GM12878 (cell line): ENCODE results near the gene CHST8. TPM values are rescaled to one million over a fixed set of nuclear protein-coding genes. Genes with fewer than 3 reads are reported as not detected.

Experiments used
- ATAC-seq: fragments of 200-7000 bp; cut with Tn5 transposase; 3 replicates; pipeline ENCODE4 v1.9.1; 2020; ENCODE audit warnings: mild to moderate bottlenecking, moderate library complexity
- BruUV-seq: library from RNA; stranded (reverse); fragments of 400-500 nt; replicated peaks from 2 replicates; lab custom pipeline; 2021; lab: Mats Ljungman, UMichigan
- CTCF ChIA-PET: fragments of 300-600 bp; sonication (Branson Sonifier 250); formaldehyde crosslinking; extraction: SDS; loops from one replicate; lab custom pipeline; 2021; ENCODE audit warnings: inconsistent platforms; lab: Yijun Ruan, JAX
- POLR2A ChIA-PET: fragments of 350-600 bp; formaldehyde crosslinking; extraction: SDS; loops from one replicate; lab custom pipeline; 2021; ENCODE audit warnings: inconsistent platforms; lab: Charles Lee
- RAD21 ChIA-PET: fragments of 300-600 bp; sonication (Branson Sonifier 250); formaldehyde crosslinking; loops from one replicate; lab custom pipeline; 2023; ENCODE audit warnings: antibody characterized with exemption; ENCODE audit not compliant: unreplicated experiment; lab: Charles Lee
- SMC1A ChIA-PET: fragments of 300-600 bp; sonication (Branson Sonifier 250); formaldehyde crosslinking; loops from one replicate; lab custom pipeline; 2023; ENCODE audit not compliant: unreplicated experiment, uncharacterized antibody; lab: Charles Lee
- DNase-seq: peaks from one replicate; pipeline ENCODE4 v3.0.0-alpha.2; 2011; ENCODE audit warnings: low read depth, low spot score
- FAIRE-seq: peaks from 3 replicates; lab custom pipeline; 2011; peaks lifted over from hg19 to GRCh38; lab: Jason Lieb, UNC
- H2AFZ ChIP-seq: 2 replicates; pipeline ENCODE4 v1.6.0; 2011; ENCODE audit warnings: low read depth, low read length, control low read depth; ENCODE audit not compliant: control insufficient read depth
- H3K27ac ChIP-seq: 2 replicates; pipeline ENCODE4 v1.5.1; 2011; ENCODE audit warnings: control low read depth; ENCODE audit not compliant: control insufficient read depth, insufficient read depth
- H3K27me3 ChIP-seq, 2 experiments: replicated peaks in 1 of 2; 2 replicates each; pipeline versions ENCODE4 v1.6.0 to v1.6.1; 2011; ENCODE audit warnings: low read length in 1 of 2; ENCODE audit not compliant: control insufficient read depth in 2 of 2, insufficient read depth in 2 of 2
- H3K36me3 ChIP-seq, 2 experiments: 2 replicates each; pipeline ENCODE4 v1.5.1; 2011; ENCODE audit warnings: low read length in 1 of 2; ENCODE audit not compliant: control insufficient read depth in 2 of 2, insufficient read depth in 2 of 2
- H3K4me1 ChIP-seq: 2 replicates; pipeline ENCODE4 v1.6.1; 2011; ENCODE audit warnings: mild to moderate bottlenecking, low read length, moderate library complexity, mixed read lengths; ENCODE audit not compliant: control insufficient read depth, insufficient read depth
- H3K4me2 ChIP-seq: 2 replicates; pipeline ENCODE4 v1.6.0; 2011; ENCODE audit warnings: control low read depth; ENCODE audit not compliant: control insufficient read depth, insufficient read depth
- H3K4me3 ChIP-seq: fragments of 200-600 bp; sonication (generic); 2 replicates; pipeline ENCODE4 v1.5.1; 2016
- H3K79me2 ChIP-seq: 2 replicates; pipeline ENCODE4 v1.6.0; 2011; ENCODE audit warnings: low read length; ENCODE audit not compliant: control insufficient read depth, insufficient read depth
- H3K9ac ChIP-seq: 2 replicates; pipeline ENCODE4 v1.8.0; 2011; ENCODE audit warnings: low read length, control low read depth, mixed read lengths; ENCODE audit not compliant: control insufficient read depth, insufficient read depth
- H3K9me3 ChIP-seq: replicated peaks from 3 replicates; pipeline ENCODE4 v1.5.1; 2011; ENCODE audit warnings: mild to moderate bottlenecking, low read length; ENCODE audit not compliant: control insufficient read depth, insufficient read depth
- H4K20me1 ChIP-seq: 2 replicates; pipeline ENCODE4 v1.6.0; 2011; ENCODE audit not compliant: control insufficient read depth, insufficient read depth
- ATF7 ChIP-seq: fragments of 450-650 bp; IDR thresholded peaks from 2 replicates; pipeline ENCODE4 v1.6.1; 2016; ENCODE audit warnings: low read depth, mild to moderate bottlenecking
- CBX5 ChIP-seq: sonication (generic); IDR thresholded peaks from 2 replicates; pipeline ENCODE4 v1.6.1; 2016; ENCODE audit warnings: low read depth, moderate library complexity, mild to moderate bottlenecking, inconsistent platforms
- CHD2 ChIP-seq: IDR thresholded peaks from 2 replicates; pipeline ENCODE4 v1.6.1; 2011; ENCODE audit warnings: low read depth, low read length, improper control_type of control experiment, borderline replicate concordance
- HDGF ChIP-seq: fragments of 450-650 bp; IDR thresholded peaks from 2 replicates; pipeline ENCODE4 v1.6.1; 2016; ENCODE audit warnings: antibody characterized with exemption
- IKZF1 ChIP-seq: fragments of 450-650 bp; conservative IDR thresholded peaks from 2 replicates; pipeline ENCODE4 v1.6.1; 2017; ENCODE audit warnings: antibody characterized with exemption, mild to moderate bottlenecking
- JUND ChIP-seq: IDR thresholded peaks from 2 replicates; pipeline ENCODE4 v1.6.1; 2012; ENCODE audit warnings: low read depth, mild to moderate bottlenecking, low read length, improper control_type of control experiment, moderate library complexity
- PAX8 ChIP-seq: fragments of 450-650 bp; IDR thresholded peaks from 2 replicates; pipeline ENCODE4 v1.6.1; 2017; ENCODE audit warnings: mild to moderate bottlenecking, moderate library complexity
- PML ChIP-seq: IDR thresholded peaks from 2 replicates; pipeline ENCODE4 v1.6.1; 2012; ENCODE audit warnings: low read length, inconsistent platforms
- RFX5 ChIP-seq: IDR thresholded peaks from 2 replicates; pipeline ENCODE4 v1.6.1; 2011; ENCODE audit warnings: low read depth, low read length, improper control_type of control experiment
- SIN3A ChIP-seq: IDR thresholded peaks from 2 replicates; pipeline ENCODE4 v1.6.1; 2012; ENCODE audit warnings: low read depth, low read length, improper control_type of control experiment
- SP1 ChIP-seq: IDR thresholded peaks from one replicate; pipeline ENCODE4 v1.6.1; 2011; ENCODE audit warnings: low read depth, low read length
- SUPT20H ChIP-seq: IDR thresholded peaks from 2 replicates; pipeline ENCODE4 v1.6.1; 2011; ENCODE audit warnings: low read depth, mild to moderate bottlenecking, low read length, moderate library complexity, borderline replicate concordance; ENCODE audit not compliant: control insufficient read depth
- WGBS: methylation state at CpG from one replicate; pipeline ENCODE4 v1.1.6; 2016; ENCODE audit warnings: low lambda C conversion rate; ENCODE audit not compliant: insufficient replicate concordance, insufficient coverage; ENCODE audit errors: missing lambda C conversion rate; 5-methylcytosine and 5-hydroxymethylcytosine counted together
- in situ Hi-C: fragments of 300-500 bp; cut with MboI; formaldehyde crosslinking; loops from 9 replicates; pipeline ENCODE4 v1.14.3; 2018; ENCODE audit warnings: mixed read lengths
- intact Hi-C: fragments of 100-400 bp; cut with micrococcal nuclease; formaldehyde crosslinking; loops from one replicate; pipeline ENCODE4 v1.14.2; 2022; ENCODE audit not compliant: unreplicated experiment
- polyA plus RNA-seq, 11 experiments: library from polyadenylated mRNA; depleted of rRNA in 4 of 11; unstranded in 6 of 11; stranded (reverse) in 5 of 11; fragments of >200 nt; fragmentation: Nextera tagmentation in 4 of 11; fragmentation: Illumina TruSeq in 1 of 11; extraction: Ambion mirVana in 4 of 11; extraction: Trizol in 1 of 11; gene quantifications; 1 replicate in 1 of 11; 2 replicates in 10 of 11; pipeline versions ENCODE4 v1.2.1 to v1.2.3, GENCODE V29; 2011 to 2016; ENCODE audit warnings: inconsistent platforms in 2 of 11, missing spikeins in 2 of 11, low read depth in 1 of 11
- total RNA-seq, 4 experiments: library from RNA; depleted of rRNA in 3 of 4; stranded (reverse); fragments of >200 nt in 3 of 4; fragmentation: Illumina TruSeq in 1 of 4; extraction: Trizol in 1 of 4; gene quantifications; 2 replicates each; pipeline versions ENCODE4 v1.2.1 to v1.2.3, GENCODE V29; 2013 to 2021
- TF ChIP-seq, protein P1 (sequence below): fragments of 450-650 bp; formaldehyde crosslinking; IDR thresholded peaks from 2 replicates; pipeline ENCODE4 v1.4.0; 2020; ENCODE audit warnings: mild to moderate bottlenecking, moderate library complexity
- TF ChIP-seq, protein P2 (sequence below): fragments of 450-650 bp; formaldehyde crosslinking; IDR thresholded peaks from 2 replicates; pipeline ENCODE4 v1.5.0; 2022; ENCODE audit warnings: mild to moderate bottlenecking, missing genetic modification characterization
- TF ChIP-seq, protein P3 (sequence below): fragments of 450-650 bp; IDR thresholded peaks from 2 replicates; pipeline ENCODE4 v1.6.1; 2018; ENCODE audit warnings: mild to moderate bottlenecking, low read depth, moderate library complexity; ENCODE audit not compliant: partially characterized antibody

The CHST8 gene
- total and polyA plus RNA-seq, 10 of the 15 experiments (the other 5 are each of a cell fraction or from before 2014, with no cell fraction given) = 0.06 TPM; not detected in 9

DNA sequence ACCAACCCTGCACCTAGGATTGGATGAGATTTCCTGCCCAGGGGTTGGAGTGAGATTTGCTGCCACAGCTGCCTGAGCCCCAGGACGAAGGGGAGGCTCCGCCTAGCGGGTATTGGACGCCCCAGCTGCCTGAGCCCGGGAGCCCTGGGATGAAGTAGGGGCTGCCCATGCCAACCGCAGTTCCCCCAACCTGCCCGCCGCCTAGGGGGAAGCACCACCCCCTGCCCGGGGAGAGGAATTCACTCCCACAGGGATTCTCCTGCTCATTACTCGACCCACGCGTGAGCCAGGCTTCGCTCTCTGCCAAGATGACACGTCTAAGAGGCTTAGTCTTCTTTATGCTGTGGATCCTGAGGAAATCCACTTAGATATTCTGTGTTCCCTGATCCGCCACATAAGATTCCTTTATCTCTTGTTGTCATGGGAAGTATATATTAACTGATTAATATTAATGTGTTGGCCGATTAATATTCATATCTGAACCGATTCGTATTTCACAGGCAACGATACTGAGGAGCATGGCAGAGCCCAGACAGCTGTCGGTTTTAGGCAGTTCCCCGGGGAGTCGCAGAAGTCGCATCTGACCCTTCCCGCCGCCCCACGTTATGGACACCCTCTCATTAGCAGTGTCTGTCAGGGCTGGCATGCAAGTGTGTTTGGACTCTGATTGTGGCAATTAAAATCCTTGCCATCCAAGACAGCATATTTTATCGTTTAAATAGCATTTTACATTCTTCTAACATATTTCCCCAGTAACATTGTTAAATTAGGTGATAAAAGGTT is 130.5 kb downstream of the CHST8 start:
- DNase-seq (no peak), FAIRE-seq (no peak), ATAC-seq (no peak)
- intact Hi-C loops = no loop called here
- Histone ChIP-seq H4K20me1 (no peaks in the 10 kb centered on the region; the same call in 1 of the 2 replicates), H3K4me1 (no peaks in the 10 kb centered on the region), H3K4me2 (no peak overlapping the region), H3K9ac (no peak overlapping the region), H3K4me3 (no peak overlapping the region), H3K27me3 (no peaks in the 10 kb centered on the region), H3K9me3 (no peaks in the 10 kb centered on the region), H3K79me2 (no peaks in the 10 kb centered on the region), H3K36me3 (no peaks in the 10 kb centered on the region), H3K27ac (no peak overlapping the region), H2AFZ (no peak overlapping the region)
- whole genome bisulfite sequencing = 36% methylated on average over 27 of the region's 27 CpGs
- CTCF ChIA-PET = no interaction called here
- SMC1A ChIA-PET = no interaction called here
- no TSS peak for BruUV-seq
- in situ Hi-C loops = loop anchor here (25.0 kb wide), 1 partner anchor 515 kb away; the partner anchor contains the start of gene SLC7A10
- POLR2A ChIA-PET = no interaction called here
- RAD21 ChIA-PET = no interaction called here
- TF ChIP-seq SIN3A (no peak), IKZF1 (no peak), RFX5 (no peak), HDGF (no peak), CHD2 (no peak), ATF7 (no peak), PAX8 (no peak), SP1 (no peak), PML (no peak), SUPT20H (no peak), JUND (no peak), CBX5 (no peak)
- TF ChIP-seq, protein P1, sequence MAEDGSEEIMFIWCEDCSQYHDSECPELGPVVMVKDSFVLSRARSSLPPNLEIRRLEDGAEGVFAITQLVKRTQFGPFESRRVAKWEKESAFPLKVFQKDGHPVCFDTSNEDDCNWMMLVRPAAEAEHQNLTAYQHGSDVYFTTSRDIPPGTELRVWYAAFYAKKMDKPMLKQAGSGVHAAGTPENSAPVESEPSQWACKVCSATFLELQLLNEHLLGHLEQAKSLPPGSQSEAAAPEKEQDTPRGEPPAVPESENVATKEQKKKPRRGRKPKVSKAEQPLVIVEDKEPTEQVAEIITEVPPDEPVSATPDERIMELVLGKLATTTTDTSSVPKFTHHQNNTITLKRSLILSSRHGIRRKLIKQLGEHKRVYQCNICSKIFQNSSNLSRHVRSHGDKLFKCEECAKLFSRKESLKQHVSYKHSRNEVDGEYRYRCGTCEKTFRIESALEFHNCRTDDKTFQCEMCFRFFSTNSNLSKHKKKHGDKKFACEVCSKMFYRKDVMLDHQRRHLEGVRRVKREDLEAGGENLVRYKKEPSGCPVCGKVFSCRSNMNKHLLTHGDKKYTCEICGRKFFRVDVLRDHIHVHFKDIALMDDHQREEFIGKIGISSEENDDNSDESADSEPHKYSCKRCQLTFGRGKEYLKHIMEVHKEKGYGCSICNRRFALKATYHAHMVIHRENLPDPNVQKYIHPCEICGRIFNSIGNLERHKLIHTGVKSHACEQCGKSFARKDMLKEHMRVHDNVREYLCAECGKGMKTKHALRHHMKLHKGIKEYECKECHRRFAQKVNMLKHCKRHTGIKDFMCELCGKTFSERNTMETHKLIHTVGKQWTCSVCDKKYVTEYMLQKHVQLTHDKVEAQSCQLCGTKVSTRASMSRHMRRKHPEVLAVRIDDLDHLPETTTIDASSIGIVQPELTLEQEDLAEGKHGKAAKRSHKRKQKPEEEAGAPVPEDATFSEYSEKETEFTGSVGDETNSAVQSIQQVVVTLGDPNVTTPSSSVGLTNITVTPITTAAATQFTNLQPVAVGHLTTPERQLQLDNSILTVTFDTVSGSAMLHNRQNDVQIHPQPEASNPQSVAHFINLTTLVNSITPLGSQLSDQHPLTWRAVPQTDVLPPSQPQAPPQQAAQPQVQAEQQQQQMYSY = no peak
- TF ChIP-seq, protein P2, sequence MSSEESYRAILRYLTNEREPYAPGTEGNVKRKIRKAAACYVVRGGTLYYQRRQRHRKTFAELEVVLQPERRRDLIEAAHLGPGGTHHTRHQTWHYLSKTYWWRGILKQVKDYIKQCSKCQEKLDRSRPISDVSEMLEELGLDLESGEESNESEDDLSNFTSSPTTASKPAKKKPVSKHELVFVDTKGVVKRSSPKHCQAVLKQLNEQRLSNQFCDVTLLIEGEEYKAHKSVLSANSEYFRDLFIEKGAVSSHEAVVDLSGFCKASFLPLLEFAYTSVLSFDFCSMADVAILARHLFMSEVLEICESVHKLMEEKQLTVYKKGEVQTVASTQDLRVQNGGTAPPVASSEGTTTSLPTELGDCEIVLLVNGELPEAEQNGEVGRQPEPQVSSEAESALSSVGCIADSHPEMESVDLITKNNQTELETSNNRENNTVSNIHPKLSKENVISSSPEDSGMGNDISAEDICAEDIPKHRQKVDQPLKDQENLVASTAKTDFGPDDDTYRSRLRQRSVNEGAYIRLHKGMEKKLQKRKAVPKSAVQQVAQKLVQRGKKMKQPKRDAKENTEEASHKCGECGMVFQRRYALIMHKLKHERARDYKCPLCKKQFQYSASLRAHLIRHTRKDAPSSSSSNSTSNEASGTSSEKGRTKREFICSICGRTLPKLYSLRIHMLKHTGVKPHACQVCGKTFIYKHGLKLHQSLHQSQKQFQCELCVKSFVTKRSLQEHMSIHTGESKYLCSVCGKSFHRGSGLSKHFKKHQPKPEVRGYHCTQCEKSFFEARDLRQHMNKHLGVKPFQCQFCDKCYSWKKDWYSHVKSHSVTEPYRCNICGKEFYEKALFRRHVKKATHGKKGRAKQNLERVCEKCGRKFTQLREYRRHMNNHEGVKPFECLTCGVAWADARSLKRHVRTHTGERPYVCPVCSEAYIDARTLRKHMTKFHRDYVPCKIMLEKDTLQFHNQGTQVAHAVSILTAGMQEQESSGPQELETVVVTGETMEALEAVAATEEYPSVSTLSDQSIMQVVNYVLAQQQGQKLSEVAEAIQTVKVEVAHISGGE (CRISPR knock-in tag) = no peak
- TF ChIP-seq, protein P3, sequence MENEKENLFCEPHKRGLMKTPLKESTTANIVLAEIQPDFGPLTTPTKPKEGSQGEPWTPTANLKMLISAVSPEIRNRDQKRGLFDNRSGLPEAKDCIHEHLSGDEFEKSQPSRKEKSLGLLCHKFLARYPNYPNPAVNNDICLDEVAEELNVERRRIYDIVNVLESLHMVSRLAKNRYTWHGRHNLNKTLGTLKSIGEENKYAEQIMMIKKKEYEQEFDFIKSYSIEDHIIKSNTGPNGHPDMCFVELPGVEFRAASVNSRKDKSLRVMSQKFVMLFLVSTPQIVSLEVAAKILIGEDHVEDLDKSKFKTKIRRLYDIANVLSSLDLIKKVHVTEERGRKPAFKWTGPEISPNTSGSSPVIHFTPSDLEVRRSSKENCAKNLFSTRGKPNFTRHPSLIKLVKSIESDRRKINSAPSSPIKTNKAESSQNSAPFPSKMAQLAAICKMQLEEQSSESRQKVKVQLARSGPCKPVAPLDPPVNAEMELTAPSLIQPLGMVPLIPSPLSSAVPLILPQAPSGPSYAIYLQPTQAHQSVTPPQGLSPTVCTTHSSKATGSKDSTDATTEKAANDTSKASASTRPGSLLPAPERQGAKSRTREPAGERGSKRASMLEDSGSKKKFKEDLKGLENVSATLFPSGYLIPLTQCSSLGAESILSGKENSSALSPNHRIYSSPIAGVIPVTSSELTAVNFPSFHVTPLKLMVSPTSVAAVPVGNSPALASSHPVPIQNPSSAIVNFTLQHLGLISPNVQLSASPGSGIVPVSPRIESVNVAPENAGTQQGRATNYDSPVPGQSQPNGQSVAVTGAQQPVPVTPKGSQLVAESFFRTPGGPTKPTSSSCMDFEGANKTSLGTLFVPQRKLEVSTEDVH = no peak
